B cell (primary cell): ENCODE results near the gene EPB41L4B. TPM values are rescaled to one million over a fixed set of nuclear protein-coding genes. Genes with fewer than 3 reads are reported as not detected.

Source experiments
- ATAC-seq: fragments of 200-7000 bp; cut with Tn5 transposase; one replicate; pipeline ENCODE4 v1.10.0; 2021; ENCODE audit warnings: low read depth, mild to moderate bottlenecking, moderate number of reproducible peaks, moderate library complexity
- CTCF ChIA-PET: fragments of 350-600 bp; sonication (Branson Sonifier 250); formaldehyde crosslinking; loops from one replicate; lab custom pipeline; 2021; ENCODE audit warnings: antibody characterized with exemption, inconsistent platforms; lab: Charles Lee
- POLR2A ChIA-PET: fragments of 350-600 bp; sonication (Branson Sonifier 250); formaldehyde crosslinking; loops from one replicate; lab custom pipeline; 2021; ENCODE audit warnings: antibody characterized with exemption; lab: Charles Lee
- DNase-seq: peaks from one replicate; pipeline ENCODE4 v3.0.0; 2013
- H2AFZ ChIP-seq: 2 replicates; pipeline ENCODE4 v1.6.1; 2012; ENCODE audit warnings: mild to moderate bottlenecking, low read depth, low read length; ENCODE audit not compliant: insufficient read depth, poor library complexity, severe bottlenecking
- H3K27ac ChIP-seq, 2 donors: 1 replicate in 1 of 2; 2 replicates in 1 of 2; pipeline ENCODE4 v1.5.1; 2012 to 2013; ENCODE audit warnings: low read length in 2 of 2, mild to moderate bottlenecking in 2 of 2, moderate library complexity in 1 of 2
- H3K27me3 ChIP-seq, 4 experiments: fragments of 200-600 bp in 1 of 4; sonication (generic) in 1 of 4; replicated peaks in 1 of 4; 1 replicate in 2 of 4; 2 replicates in 2 of 4; pipeline versions ENCODE4 v1.6.1 to v1.7.0; 2013 to 2016; ENCODE audit warnings: low read length in 3 of 4, mild to moderate bottlenecking in 2 of 4, mixed read lengths in 1 of 4, moderate library complexity in 1 of 4; ENCODE audit not compliant: insufficient read depth in 4 of 4, control insufficient read depth in 3 of 4; ENCODE audit errors: control extremely low read depth in 1 of 4
- H3K36me3 ChIP-seq, 2 experiments: replicated peaks in 1 of 2; 1 replicate in 1 of 2; 2 replicates in 1 of 2; pipeline versions ENCODE4 v1.6.1 to v1.7.1; 2013; ENCODE audit warnings: low read length in 1 of 2; ENCODE audit not compliant: insufficient read depth in 2 of 2, control insufficient read depth in 1 of 2; ENCODE audit errors: control extremely low read depth in 1 of 2, extremely low read depth in 1 of 2
- H3K4me1 ChIP-seq, 2 donors: fragments of 200-600 bp in 1 of 2; sonication (generic) in 1 of 2; 1 replicate in 1 of 2; 2 replicates in 1 of 2; pipeline versions ENCODE4 v1.5.1 to v1.6.1; 2013 to 2017; ENCODE audit warnings: low read length in 2 of 2; ENCODE audit not compliant: control insufficient read depth in 2 of 2, insufficient read depth in 2 of 2
- H3K4me2 ChIP-seq: replicated peaks from 2 replicates; pipeline ENCODE3; 2012; ENCODE audit warnings: mild to moderate bottlenecking, low read depth, low read length; ENCODE audit not compliant: poor library complexity, severe bottlenecking
- H3K4me3 ChIP-seq, 5 experiments: fragments of 200-600 bp in 1 of 5; sonication (generic) in 1 of 5; 1 replicate in 3 of 5; 2 replicates in 2 of 5; pipeline versions ENCODE4 v1.5.1 to v1.7.0; 2011 to 2016; ENCODE audit warnings: low read length in 4 of 5, mild to moderate bottlenecking in 4 of 5, low read depth in 2 of 5, control low read depth in 1 of 5, moderate library complexity in 1 of 5; ENCODE audit not compliant: insufficient read depth in 1 of 5; ENCODE audit errors: control extremely low read depth in 1 of 5, extremely low read depth in 1 of 5
- H3K79me2 ChIP-seq: fragments of 200-600 bp; sonication (generic); one replicate; pipeline ENCODE4 v1.6.0; 2016; ENCODE audit warnings: low read length; ENCODE audit not compliant: control insufficient read depth, insufficient read depth
- H3K9ac ChIP-seq: fragments of 200-600 bp; sonication (generic); 2 replicates; pipeline ENCODE4 v1.6.1; 2017; ENCODE audit warnings: mild to moderate bottlenecking, low read length, moderate library complexity
- H3K9me3 ChIP-seq, 3 donors: one replicate each; pipeline versions ENCODE4 v1.6.1 to v1.7.1; 2013; ENCODE audit warnings: low read length in 2 of 3; ENCODE audit not compliant: control insufficient read depth in 2 of 3, insufficient read depth in 1 of 3; ENCODE audit errors: control extremely low read depth in 1 of 3
- H4K20me1 ChIP-seq: 2 replicates; pipeline ENCODE4 v1.6.0; 2012; ENCODE audit warnings: mild to moderate bottlenecking, low read length; ENCODE audit not compliant: insufficient read depth, control insufficient read depth, poor library complexity, severe bottlenecking
- H3K27ac Mint-ChIP-seq: one replicate; pipeline ENCODE4 v1.8.0; 2021; ENCODE audit warnings: mixed read lengths
- H3K27me3 Mint-ChIP-seq: one replicate; pipeline ENCODE4 v1.8.0; 2021; ENCODE audit warnings: mixed read lengths
- H3K4me1 Mint-ChIP-seq: one replicate; pipeline ENCODE4 v1.8.0; 2021; ENCODE audit warnings: mixed read lengths
- H3K4me3 Mint-ChIP-seq: one replicate; pipeline ENCODE4 v1.8.0; 2021; ENCODE audit warnings: mixed read lengths
- H3K9me3 Mint-ChIP-seq: one replicate; pipeline ENCODE4 v1.8.0; 2022; ENCODE audit warnings: mixed read lengths; ENCODE audit not compliant: insufficient read depth
- CTCF ChIP-seq: fragments of 200-600 bp; IDR thresholded peaks from one replicate; pipeline ENCODE4 v1.8.0; 2022; ENCODE audit warnings: antibody characterized with exemption, mild to moderate bottlenecking
- EZH2 ChIP-seq: IDR thresholded peaks from 2 replicates; pipeline ENCODE4 v1.6.1; 2012; ENCODE audit warnings: borderline replicate concordance, low read depth, mild to moderate bottlenecking, moderate library complexity, low read length; ENCODE audit not compliant: insufficient read depth, poor library complexity, severe bottlenecking
- WGBS: methylation state at CpG from one replicate; pipeline ENCODE4 v1.1.5; 2013; ENCODE audit warnings: missing lambda C conversion rate; ENCODE audit not compliant: insufficient coverage; 5-methylcytosine and 5-hydroxymethylcytosine counted together
- intact Hi-C: fragments of 100-400 bp; cut with micrococcal nuclease; formaldehyde crosslinking; loops from one replicate; pipeline ENCODE4 v1.10.0; 2022
- polyA minus RNA-seq: library from RNA; depleted of rRNA, polyadenylated mRNA; stranded (reverse); fragments of >200 nt; gene quantifications from 2 replicates; pipeline ENCODE4 v1.2.3, GENCODE V29; 2012
- polyA plus RNA-seq: library from polyadenylated mRNA; depleted of rRNA; stranded (reverse); fragments of >200 nt; gene quantifications from 2 replicates; pipeline ENCODE4 v1.2.3, GENCODE V29; 2012
- total RNA-seq, 2 donors: library from RNA; stranded (reverse); fragments of 120-200 nt in 1 of 2; gene quantifications; 1 replicate in 1 of 2; 2 replicates in 1 of 2; pipeline versions ENCODE4 v1.2.3 to v1.2.4, GENCODE V29; 2013 to 2022

The EPB41L4B gene
- total RNA-seq (2.5 and 2.9 TPM in 2 replicates), polyA plus RNA-seq (not detected in 2 replicates), polyA minus RNA-seq (not detected in 2 replicates)
- 0.19 TPM for total RNA-seq (2013)

GRCh38 chr9:109320742-109321448, at the start of gene EPB41L4B:
Gene EPB41L4B, minus strand, starts transcription at chr9:109321059. Its CDS starts 613 bp downstream, at chr9:109320446.
- H3K27me3 Mint-ChIP-seq: peaks cover 68% of the 10 kb centered on the region
- peaks cover 13% of the 10 kb centered on the region for H3K4me1 Mint-ChIP-seq
- H3K27ac ChIP-seq: no peak within 1 kb of the TSS
- no peaks in the 10 kb centered on the region for H3K9me3 Mint-ChIP-seq
- peak within 1 kb of the TSS; percentile 89 for H3K4me3 Mint-ChIP-seq
- peaks cover 0 to 53% (median 27%) of the 10 kb centered on the region in 4 experiments for H3K27me3 ChIP-seq
- ATAC-seq (peak; percentile 94), DNase-seq (peak; percentile 85)
- H3K4me3 ChIP-seq: no peak within 1 kb of the TSS
- peaks cover 12 to 13% of the 10 kb centered on the region in 2 donors for H3K4me1 ChIP-seq
- no peaks in the 10 kb centered on the region for H4K20me1 ChIP-seq
- H3K36me3 ChIP-seq: no peaks in the 10 kb centered on the region
- ChIA-PET CTCF (interaction anchor here (0.6 kb wide), 1 partner anchor 89 kb away, joined by 4 read pairs; no protein-coding TSS in a partner anchor), POLR2A (interaction anchor here (0.6 kb wide), 1 partner anchor 24 kb away, joined by 6 read pairs; no protein-coding TSS in a partner anchor)
- no peak within 1 kb of the TSS for H3K27ac Mint-ChIP-seq
- WGBS: under 1% methylated on average over 65 of the region's 72 CpGs
- peak within 1 kb of the TSS; percentile 68 for H3K4me2 ChIP-seq
- peaks cover 0 to 10% (median 0%) of the 10 kb centered on the region in 3 donors for H3K9me3 ChIP-seq
- H2AFZ ChIP-seq: peak within 1 kb of the TSS; percentile 28
- H3K79me2 ChIP-seq: no peaks in the 10 kb centered on the region
- intact Hi-C loops: loop anchor here (2.0 to 5.0 kb wide), 3 partner anchors 76 to 309 kb away; partner anchors contain the start of gene CTNNAL1
- TF ChIP-seq EZH2 (no peak), CTCF (peak; percentile 72)
- peak within 1 kb of the TSS; percentile 35 for H3K9ac ChIP-seq

- no peak overlapping the region for H3K4me3 Mint-ChIP-seq
- no peak for ATAC-seq
- H2AFZ ChIP-seq: no peak overlapping the region
- H3K4me3 ChIP-seq: no peak overlapping the region
- no peaks in the 10 kb centered on the region for H3K9me3 ChIP-seq
- no peak overlapping the region for H3K27ac Mint-ChIP-seq
- peaks cover 5% of the 10 kb centered on the region for H3K9me3 Mint-ChIP-seq
- ChIA-PET POLR2A (no interaction called here), CTCF (no interaction called here)
- no peak for DNase-seq
- H4K20me1 ChIP-seq: no peaks in the 10 kb centered on the region
- H3K9ac ChIP-seq: no peak overlapping the region
- H3K27me3 Mint-ChIP-seq: peaks cover 8% of the 10 kb centered on the region
- TF ChIP-seq EZH2: no peak
- no peak for TF ChIP-seq CTCF
- 83% methylated on average over 1 of the region's 2 CpGs for WGBS
- no peaks in the 10 kb centered on the region for H3K4me1 Mint-ChIP-seq
- H3K79me2 ChIP-seq: no peaks in the 10 kb centered on the region
- no peak overlapping the region for H3K27ac ChIP-seq
- H3K4me2 ChIP-seq: no peak overlapping the region
- no peaks in the 10 kb centered on the region for H3K36me3 ChIP-seq
- H3K4me1 ChIP-seq: no peaks in the 10 kb centered on the region
- intact Hi-C loops: no loop called here
- H3K27me3 ChIP-seq: no peaks in the 10 kb centered on the region
These were observed 48.4 kb upstream of the EPB41L4B start for GRCh38 chr9:109369285-109369684.
